Large intestine (tissue), 3 donors: ENCODE measurements around the gene SERPINE2. TPM values are rescaled to one million over a fixed set of nuclear protein-coding genes. Genes with fewer than 3 reads are reported as not detected.

Experiments used
- DNase-seq, 2 donors: peaks; one replicate each; pipeline versions ENCODE4 v3.0.0 to v3.0.0-alpha.2; 2013
- H3K27ac ChIP-seq: one replicate; pipeline ENCODE4 v1.5.1; 2013; ENCODE audit warnings: low read length
- H3K27me3 ChIP-seq: 2 replicates; pipeline ENCODE4 v1.6.1; 2013; ENCODE audit warnings: low read length; ENCODE audit not compliant: control insufficient read depth, insufficient read depth
- H3K36me3 ChIP-seq: 2 replicates; pipeline ENCODE4 v1.6.1; 2013; ENCODE audit warnings: low read length; ENCODE audit not compliant: control insufficient read depth, insufficient read depth
- H3K4me1 ChIP-seq: one replicate; pipeline ENCODE4 v1.6.1; 2013; ENCODE audit warnings: low read length; ENCODE audit not compliant: control insufficient read depth, insufficient read depth
- H3K4me3 ChIP-seq: one replicate; pipeline ENCODE4 v1.5.1; 2013; ENCODE audit warnings: low read length
- H3K9me3 ChIP-seq: one replicate; pipeline ENCODE4 v1.6.1; 2013; ENCODE audit warnings: mild to moderate bottlenecking, low read depth, low read length, moderate library complexity; ENCODE audit not compliant: control insufficient read depth
- WGBS: methylation state at CpG from one replicate; pipeline ENCODE4 v1.1.5; 2013; ENCODE audit warnings: low lambda C conversion rate; ENCODE audit not compliant: insufficient coverage; 5-methylcytosine and 5-hydroxymethylcytosine counted together
- polyA plus RNA-seq: library from polyadenylated mRNA; unstranded; fragments of 120-200 nt; gene quantifications from one replicate; pipeline ENCODE4 v1.2.1, GENCODE V29; 2013

The SERPINE2 gene
- polyA plus RNA-seq, 1 donor = 72.4 TPM

- WGBS = no CpG with 5 or more reads among the region's 6 CpGs
- H3K27ac ChIP-seq = no peak overlapping the region
Measured at GRCh38 chr2:223934870-223935269, 104.2 kb downstream of the SERPINE2 start.

GRCh38 chr2:223932816-223933800 is 106.0 kb downstream of the SERPINE2 start:
- no peaks in the 10 kb centered on the region for H3K9me3 ChIP-seq
- DNase-seq = no peak
- no peak overlapping the region for H3K27ac ChIP-seq
- H3K4me1 ChIP-seq = peaks cover 20% of the 10 kb centered on the region
- H3K4me3 ChIP-seq = no peak overlapping the region
- no peaks in the 10 kb centered on the region for H3K36me3 ChIP-seq
- no peaks in the 10 kb centered on the region for H3K27me3 ChIP-seq
- WGBS = 50% methylated on average over 1 of the region's 6 CpGs

More at GRCh38 chr2:223934870-223935269, 104.2 kb downstream of the SERPINE2 start:
- Histone ChIP-seq H3K9me3 (no peaks in the 10 kb centered on the region), H3K36me3 (no peaks in the 10 kb centered on the region), H3K4me3 (no peak overlapping the region), H3K4me1 (peaks cover 19% of the 10 kb centered on the region), H3K27me3 (no peaks in the 10 kb centered on the region)
- no peak for DNase-seq

- Histone ChIP-seq H3K9me3 (peaks cover 10% of the 10 kb centered on the region), H3K4me1 (peaks cover 5% of the 10 kb centered on the region), H3K36me3 (peaks cover under 1% of the 10 kb centered on the region), H3K27me3 (no peaks in the 10 kb centered on the region), H3K4me3 (no peak overlapping the region), H3K27ac (no peak overlapping the region)
- peak in 1 of 2 donors; percentile 55 for DNase-seq
- WGBS = 0% methylated on average over 1 of the region's 23 CpGs
Measured at GRCh38 chr2:223930103-223930976, 108.7 kb downstream of the SERPINE2 start.

- Histone ChIP-seq H3K27ac (no peak overlapping the region), H3K4me3 (no peak overlapping the region), H3K4me1 (peaks cover 5% of the 10 kb centered on the region), H3K36me3 (peaks cover 2% of the 10 kb centered on the region), H3K9me3 (peaks cover 10% of the 10 kb centered on the region), H3K27me3 (no peaks in the 10 kb centered on the region)
- DNase-seq = no peak
- WGBS = 44% methylated on average over 1 of the region's 4 CpGs
Measured at GRCh38 chr2:223929571-223930102, 109.4 kb downstream of the SERPINE2 start.

- Histone ChIP-seq H3K4me1 (peaks cover 5% of the 10 kb centered on the region), H3K27me3 (no peaks in the 10 kb centered on the region), H3K4me3 (no peak overlapping the region), H3K9me3 (peaks cover 10% of the 10 kb centered on the region), H3K36me3 (peaks cover 2% of the 10 kb centered on the region), H3K27ac (no peak overlapping the region)
- no peak for DNase-seq
- no CpG with 5 or more reads among the region's 7 CpGs for WGBS
Measured at GRCh38 chr2:223928113-223929006, 110.7 kb downstream of the SERPINE2 start.

GRCh38 chr2:223925106-223925505 is 114.0 kb downstream of the SERPINE2 start:
- Histone ChIP-seq H3K4me3 (no peak overlapping the region), H3K27ac (no peak overlapping the region), H3K27me3 (no peaks in the 10 kb centered on the region), H3K36me3 (peaks cover 2% of the 10 kb centered on the region), H3K4me1 (peaks cover 3% of the 10 kb centered on the region), H3K9me3 (peaks cover 11% of the 10 kb centered on the region)
- 86% methylated on average over 1 of the region's 3 CpGs for WGBS
- DNase-seq = no peak

Other genes with a start within 250 kb of the SERPINE2 start
- 6.3 TPM for gene AP1S3, start 201.7 kb downstream of the SERPINE2 start, polyA plus RNA-seq
- 56.7 TPM for gene WDFY1, start 94.0 kb downstream of the SERPINE2 start, polyA plus RNA-seq
- 28.3 TPM for gene MRPL44, start 81.8 kb downstream of the SERPINE2 start, polyA plus RNA-seq